Spinal cord (tissue), 10 donors: ENCODE measurements around the gene GLE1. TPM values are rescaled to one million over a fixed set of nuclear protein-coding genes. Genes with fewer than 3 reads are reported as not detected.
"Not testable (repeated sequence)": the region's sequence is repeated elsewhere in the genome, so short reads cannot be mapped to it uniquely, and the experiment has no call there.

Experiments used
- DNase-seq, 6 donors: peaks; one replicate each; pipeline versions ENCODE4 v3.0.0 to v3.0.0-alpha.2; 2013 to 2015; ENCODE audit warnings: low spot score in 6 of 6, low read depth in 4 of 6
- H3K27ac ChIP-seq: one replicate; pipeline ENCODE4 v1.5.1; 2013; ENCODE audit warnings: low read depth, low read length, control low read depth
- H3K27me3 ChIP-seq: one replicate; pipeline ENCODE4 v1.6.1; 2013; ENCODE audit warnings: low read length; ENCODE audit not compliant: control insufficient read depth, insufficient read depth
- H3K36me3 ChIP-seq: one replicate; pipeline ENCODE4 v1.6.1; 2013; ENCODE audit warnings: low read length; ENCODE audit not compliant: control insufficient read depth, insufficient read depth
- H3K4me1 ChIP-seq: one replicate; pipeline ENCODE4 v1.6.1; 2013; ENCODE audit warnings: low read length; ENCODE audit not compliant: control insufficient read depth, insufficient read depth
- H3K4me3 ChIP-seq: one replicate; pipeline ENCODE4 v1.5.1; 2013; ENCODE audit warnings: low read depth, low read length, control low read depth
- H3K9me3 ChIP-seq: one replicate; pipeline ENCODE4 v1.6.1; 2013; ENCODE audit warnings: low read length; ENCODE audit not compliant: control insufficient read depth, insufficient read depth
- WGBS: methylation state at CpG from one replicate; pipeline ENCODE4 v1.1.5; 2013; ENCODE audit warnings: missing lambda C conversion rate; ENCODE audit not compliant: insufficient coverage; 5-methylcytosine and 5-hydroxymethylcytosine counted together
- polyA plus RNA-seq, 2 donors: library from polyadenylated mRNA; unstranded; fragments of 120-200 nt; gene quantifications; one replicate each; pipeline ENCODE4 v1.2.1, GENCODE V29; 2013; ENCODE audit not compliant: insufficient read length in 2 of 2
- small RNA-seq: library from RNA; depleted of rRNA; stranded (forward); fragments of <200 nt; gene quantifications from one replicate; pipeline ENCODE3, GENCODE V24; 2014; ENCODE audit warnings: low replicate concordance
- total RNA-seq, 2 donors: library from RNA; depleted of rRNA in 1 of 2; stranded (reverse); fragments of 120-200 nt in 1 of 2; fragments of >200 nt in 1 of 2; gene quantifications; one replicate each; pipeline versions ENCODE4 v1.2.3 to v1.2.4, GENCODE V29; 2013 to 2014
- donor health status: healthy.

The GLE1 gene
- total and polyA plus RNA-seq, 4 donors, result 14.8 to 27.8 (median 21.0) TPM

DNA sequence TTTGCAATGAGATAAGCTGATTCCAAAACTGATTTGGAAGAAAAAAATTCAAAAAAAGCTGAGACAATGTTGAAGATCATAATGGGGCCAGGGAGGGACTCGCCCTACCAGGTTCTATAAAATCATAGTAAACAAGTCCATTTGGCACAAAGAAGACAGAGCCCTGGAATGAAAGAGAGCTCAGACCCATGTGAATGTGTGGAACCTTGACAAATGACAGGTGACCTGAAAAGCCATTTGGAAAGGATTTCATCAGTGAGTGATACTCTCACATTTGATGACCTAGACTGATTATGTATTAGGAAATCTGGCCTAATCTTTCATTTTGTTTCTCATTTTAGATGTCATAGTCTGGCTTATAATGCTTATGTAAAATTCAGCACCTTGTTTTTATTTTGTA, 74.7 kb downstream of the GLE1 start:
- H3K27me3 ChIP-seq, result no peaks in the 10 kb centered on the region
- H3K27ac ChIP-seq, result no peak overlapping the region
- H3K4me1 ChIP-seq, result no peaks in the 10 kb centered on the region
- whole genome bisulfite sequencing, result 80% methylated on average over 1 of the region's 1 CpG
- no peak for DNase-seq
- peaks cover 73% of the 10 kb centered on the region for H3K36me3 ChIP-seq
- no peak overlapping the region for H3K4me3 ChIP-seq
- no peaks in the 10 kb centered on the region for H3K9me3 ChIP-seq

DNA sequence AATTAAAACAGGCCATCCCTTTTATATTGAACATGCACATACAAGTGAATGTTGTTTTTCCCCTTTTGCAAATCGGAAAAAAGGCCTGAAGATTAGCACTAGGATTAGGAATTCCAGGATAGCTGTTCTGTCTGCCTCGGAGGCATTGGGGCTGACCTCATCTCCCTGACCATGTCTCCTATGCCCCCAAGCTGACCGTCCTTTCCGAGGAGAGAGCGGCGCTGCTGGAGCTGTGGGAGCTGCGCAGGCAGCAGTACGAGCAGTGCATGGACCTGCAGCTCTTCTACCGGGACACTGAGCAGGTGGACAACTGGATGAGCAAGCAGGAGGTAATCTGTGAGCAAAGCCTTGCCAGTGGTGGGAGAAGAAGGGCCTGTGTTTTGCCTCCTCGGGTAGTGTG, 76.2 kb downstream of the GLE1 start:
- no peak overlapping the region for H3K27ac ChIP-seq
- peaks cover 80% of the 10 kb centered on the region for H3K36me3 ChIP-seq
- no peaks in the 10 kb centered on the region for H3K27me3 ChIP-seq
- H3K4me3 ChIP-seq, result no peak overlapping the region
- H3K4me1 ChIP-seq, result no peaks in the 10 kb centered on the region
- 89% methylated on average over 10 of the region's 10 CpGs for WGBS
- DNase-seq, result no peak
- no peaks in the 10 kb centered on the region for H3K9me3 ChIP-seq

- DNase-seq, H3K4me1 ChIP-seq, H3K27me3 ChIP-seq, H3K9me3 ChIP-seq, H3K27ac ChIP-seq, H3K4me3 ChIP-seq: not testable (repeated sequence)
- peaks cover 90% of the 10 kb centered on the region for H3K36me3 ChIP-seq
- WGBS, result 94% methylated on average over 4 of the region's 8 CpGs
These were observed 80.6 kb downstream of the GLE1 start for GRCh38 chr9:128585155-128585554.

DNA sequence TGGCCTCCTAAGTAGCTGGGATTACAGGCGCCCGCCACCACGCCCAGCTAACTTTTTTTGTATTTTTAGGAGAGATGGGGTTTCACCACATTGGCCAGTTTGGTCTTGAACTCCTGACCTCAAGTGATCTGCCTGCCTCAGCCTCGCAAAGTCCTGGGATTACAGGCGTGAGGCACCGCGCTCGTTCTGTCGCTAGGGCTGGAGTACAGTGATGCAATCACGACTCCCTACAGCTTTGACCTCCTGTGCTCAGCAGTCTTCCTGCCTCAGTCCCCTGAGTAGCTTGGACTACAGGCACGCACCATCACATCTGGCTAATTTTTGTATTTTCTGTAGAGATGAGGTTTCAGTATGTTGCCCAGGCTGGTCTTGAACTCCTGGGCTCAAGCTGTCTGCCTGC, 82.4 kb downstream of the GLE1 start:
- not testable (repeated sequence) for DNase-seq, H3K27ac ChIP-seq, H3K4me1 ChIP-seq, H3K4me3 ChIP-seq, H3K9me3 ChIP-seq, H3K27me3 ChIP-seq
- H3K36me3 ChIP-seq, result peaks cover 95% of the 10 kb centered on the region
- WGBS, result 100% methylated on average over 9 of the region's 11 CpGs

GRCh38 chr9:128587453-128587852, 82.9 kb downstream of the GLE1 start:
- Histone ChIP-seq H3K36me3 (peaks cover 95% of the 10 kb centered on the region), H3K27ac (no peak overlapping the region)
- DNase-seq, result no peak

DNA sequence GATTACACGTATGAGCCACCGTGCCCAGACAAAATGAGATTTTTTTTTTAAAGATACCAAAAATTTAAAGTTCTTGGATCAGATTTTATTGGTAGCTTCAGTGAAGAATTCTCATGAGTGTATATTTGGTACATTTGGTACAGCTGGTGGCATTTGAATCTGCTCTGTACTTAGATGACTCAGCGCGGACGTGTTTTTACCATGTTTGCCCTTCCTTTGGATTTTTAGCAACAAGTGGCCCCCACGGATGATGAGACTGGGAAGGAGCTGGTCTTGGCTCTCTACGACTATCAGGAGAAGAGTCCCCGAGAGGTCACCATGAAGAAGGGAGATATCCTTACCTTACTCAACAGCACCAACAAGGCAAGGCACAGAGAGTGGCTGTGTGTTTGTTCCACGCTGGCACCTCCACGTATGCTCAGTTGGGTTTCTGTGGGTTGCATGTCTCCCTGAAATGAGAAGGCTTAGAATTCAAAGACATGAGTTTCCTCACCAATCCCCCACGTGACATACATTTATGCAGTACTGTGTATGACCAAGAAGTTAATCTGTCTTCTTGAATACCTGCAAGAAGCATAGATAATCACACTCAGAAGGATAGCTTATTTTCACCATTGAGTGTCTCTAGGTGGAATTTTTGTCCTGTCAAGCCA, 84.2 kb downstream of the GLE1 start:
- Histone ChIP-seq H3K27ac (no peak overlapping the region), H3K4me3 (no peak overlapping the region), H3K9me3 (no peaks in the 10 kb centered on the region), H3K36me3 (peaks cover 92% of the 10 kb centered on the region), H3K4me1 (no peaks in the 10 kb centered on the region), H3K27me3 (no peaks in the 10 kb centered on the region)
- no peak for DNase-seq
- 100% methylated on average over 2 of the region's 11 CpGs for WGBS

More at GRCh38 chr9:128587453-128587852, 82.9 kb downstream of the GLE1 start:
- no peaks in the 10 kb centered on the region for H3K27me3 ChIP-seq
- 76% methylated on average over 6 of the region's 6 CpGs for WGBS
- no peak overlapping the region for H3K4me3 ChIP-seq
- H3K9me3 ChIP-seq, result no peaks in the 10 kb centered on the region
- H3K4me1 ChIP-seq, result no peaks in the 10 kb centered on the region

Small RNA genes lying within 50 kb of the gene (small RNA-seq; reads per million reads assigned to genes)
- not detected for gene RNU7-171P

Other genes starting within 250 kb of the GLE1 start
- 10 to 100 TPM; 70.6 to 95.8 TPM for gene GOLGA2, start 228.7 kb upstream of the GLE1 start, total RNA-seq
- 100 to 1,000 TPM in 1 of 2 donors, 10 to 100 TPM in 1; 76.2 to 119 TPM for gene GOLGA2, start 228.7 kb upstream of the GLE1 start, polyA plus RNA-seq
- 10 to 100 TPM; 14.1 to 41.2 TPM for gene SWI5, start 228.4 kb upstream of the GLE1 start, total RNA-seq
- 10 to 100 TPM; 22.6 to 27.5 TPM for gene SWI5, start 228.4 kb upstream of the GLE1 start, polyA plus RNA-seq
- 10 to 100 TPM; 20.5 to 34.8 TPM for gene TRUB2, start 182.3 kb upstream of the GLE1 start, total RNA-seq
- gene TRUB2, start 182.3 kb upstream of the GLE1 start, polyA plus RNA-seq, result 10 to 100 TPM; 44.7 to 46.3 TPM
- gene COQ4, start 181.9 kb upstream of the GLE1 start, total RNA-seq, result 10 to 100 TPM; 20.6 to 60.4 TPM
- gene COQ4, start 181.9 kb upstream of the GLE1 start, polyA plus RNA-seq, result 10 to 100 TPM; 73.0 to 94.9 TPM
- 10 to 100 TPM; 23.1 to 36.3 TPM for gene SLC27A4, start 164.2 kb upstream of the GLE1 start, total RNA-seq
- gene SLC27A4, start 164.2 kb upstream of the GLE1 start, polyA plus RNA-seq, result 10 to 100 TPM; 53.7 to 56.8 TPM
- 10 to 100 TPM; 28.4 to 47.2 TPM for gene URM1, start 133.3 kb upstream of the GLE1 start, total RNA-seq
- gene URM1, start 133.3 kb upstream of the GLE1 start, polyA plus RNA-seq, result 10 to 100 TPM; 79.4 to 80.6 TPM
- 10 to 100 TPM; 27.5 to 32.5 TPM for gene CERCAM, start 83.9 kb upstream of the GLE1 start, total RNA-seq
- 10 to 100 TPM; 48.6 to 74.1 TPM for gene CERCAM, start 83.9 kb upstream of the GLE1 start, polyA plus RNA-seq
- gene ODF2, start 48.7 kb upstream of the GLE1 start, total RNA-seq, result 10 to 100 TPM; 21.2 to 56.3 TPM
- gene ODF2, start 48.7 kb upstream of the GLE1 start, polyA plus RNA-seq, result 10 to 100 TPM; 44.1 to 67.8 TPM
- 100 to 1,000 TPM; 523 to 740 TPM for gene SPTAN1, start 47.9 kb downstream of the GLE1 start, total RNA-seq
- gene SPTAN1, start 47.9 kb downstream of the GLE1 start, polyA plus RNA-seq, result 1,000 to 10,000 TPM; 1,013 to 1,193 TPM
- 10 to 100 TPM; 23.0 to 65.3 TPM for gene DYNC2I2, start 152.1 kb downstream of the GLE1 start, total RNA-seq
- 10 to 100 TPM; 62.9 to 63.1 TPM for gene DYNC2I2, start 152.1 kb downstream of the GLE1 start, polyA plus RNA-seq
- 100 to 1,000 TPM; 445 to 512 TPM for gene SET, start 184.5 kb downstream of the GLE1 start, total RNA-seq
- gene SET, start 184.5 kb downstream of the GLE1 start, polyA plus RNA-seq, result 100 to 1,000 TPM; 398 to 461 TPM
- 1 to 10 TPM; 1.1 to 5.5 TPM for gene PKN3, start 197.8 kb downstream of the GLE1 start, total RNA-seq
- 1 to 10 TPM; 5.5 to 5.9 TPM for gene PKN3, start 197.8 kb downstream of the GLE1 start, polyA plus RNA-seq
- 10 to 100 TPM in 1 of 2 donors, 1 to 10 TPM in 1; 3.5 to 12.6 TPM for gene ZDHHC12, start 219.4 kb downstream of the GLE1 start, total RNA-seq
- 10 to 100 TPM; 11.2 to 15.0 TPM for gene ZDHHC12, start 219.4 kb downstream of the GLE1 start, polyA plus RNA-seq